HG02885 (cell line): ENCODE data around the gene CHMP1A.
"Not testable (repeated sequence)": the region's sequence is repeated elsewhere in the genome, so short reads cannot be mapped to it uniquely, and the experiment has no call there.

Experiments
- ATAC-seq: cut with Tn5 transposase; IDR thresholded peaks from one replicate; pipeline ENCODE4 v1.9.1; 2021; ENCODE audit warnings: mild to moderate bottlenecking; ENCODE audit not compliant: unreplicated experiment, poor library complexity

The CHMP1A gene

DNA sequence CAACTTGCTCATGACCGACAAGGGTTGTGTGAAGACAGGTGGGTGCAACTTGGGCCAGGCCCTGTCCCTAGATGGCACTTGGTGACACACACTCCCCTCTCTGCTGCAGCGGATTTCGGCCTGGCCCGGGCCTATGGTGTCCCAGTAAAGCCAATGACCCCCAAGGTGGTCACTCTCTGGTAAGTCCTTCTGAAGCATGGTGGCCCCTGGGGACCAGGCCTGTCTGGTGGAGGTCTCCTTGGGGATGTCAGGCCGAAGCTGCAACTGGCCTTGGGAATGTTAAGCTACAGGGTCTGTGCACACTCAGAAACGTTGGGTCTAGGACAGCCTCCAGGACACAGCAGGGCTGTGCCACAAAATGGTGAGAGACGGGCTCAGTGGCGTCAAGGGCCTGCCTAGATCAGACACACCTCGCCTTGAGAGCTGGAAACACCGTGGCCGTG, 35.8 kb upstream of the CHMP1A start:
- no peak for ATAC-seq

DNA sequence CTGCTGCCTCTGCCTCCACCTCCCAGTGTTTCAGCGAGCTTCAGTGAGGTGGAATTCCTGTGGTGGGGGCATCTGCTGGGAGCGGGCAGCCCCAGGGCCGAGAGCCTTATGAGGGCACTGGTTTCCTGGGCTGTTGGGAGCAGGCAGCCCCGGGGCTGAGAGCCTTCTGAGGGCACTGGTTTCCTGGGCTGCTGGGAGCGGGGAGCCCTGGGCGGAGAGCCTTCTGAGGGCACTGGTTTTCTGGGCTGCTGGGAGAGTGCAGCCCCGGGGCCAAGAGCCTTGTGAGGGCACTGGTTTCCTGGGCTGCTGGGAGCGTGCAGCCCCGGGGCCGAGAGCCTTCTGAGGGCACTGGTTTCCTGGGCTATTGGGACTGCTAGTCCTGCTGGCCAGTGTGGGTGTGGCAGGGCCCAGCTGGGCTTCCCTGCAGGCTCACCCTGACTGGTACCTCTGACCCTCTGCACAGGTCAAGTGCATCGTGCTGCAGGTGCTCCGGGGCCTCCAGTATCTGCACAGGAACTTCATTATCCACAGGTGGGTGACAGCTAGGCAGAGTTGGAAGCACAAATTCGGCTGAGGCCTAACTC, 34.6 kb upstream of the CHMP1A start:
- ATAC-seq, result no peak

- no peak for ATAC-seq
Observed at GRCh38 chr16:89691231-89691985, 33.9 kb upstream of the CHMP1A start.

DNA sequence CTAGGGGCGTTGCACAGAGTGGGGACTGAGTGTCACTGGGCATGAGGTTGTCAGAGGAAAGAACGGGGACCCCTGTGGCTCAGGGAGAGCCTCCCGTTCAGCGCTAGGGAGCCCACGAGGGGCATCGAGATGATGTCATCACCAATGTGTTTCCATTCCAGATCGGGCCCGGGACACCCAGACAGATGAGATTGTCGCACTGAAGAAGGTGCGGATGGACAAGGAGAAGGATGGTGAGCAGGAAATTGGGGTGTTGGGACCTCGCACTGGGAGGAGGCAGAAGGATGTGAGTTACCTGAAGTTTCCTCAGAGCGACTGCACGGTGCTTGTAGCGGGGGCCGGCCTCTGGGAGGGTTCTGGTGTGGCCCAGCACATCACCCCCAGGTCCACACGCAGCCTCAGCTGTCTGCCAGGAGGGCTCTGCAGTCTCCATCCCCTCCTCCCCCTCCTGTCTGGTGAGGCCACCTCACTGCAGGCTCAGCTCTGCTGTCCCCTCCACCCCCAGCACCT, 32.9 kb upstream of the CHMP1A start:
- ATAC-seq, result no peak

- not testable (repeated sequence) for ATAC-seq
Observed at GRCh38 chr16:89689621-89690020, 32.1 kb upstream of the CHMP1A start.

GRCh38 chr16:89689142-89689541, 31.6 kb upstream of the CHMP1A start:
- ATAC-seq, result no peak

GRCh38 chr16:89688395-89688794, 30.9 kb upstream of the CHMP1A start:
- no peak for ATAC-seq

- ATAC-seq, result peak; percentile 28
Observed at GRCh38 chr16:89687092-89687940, 29.8 kb upstream of the CHMP1A start.

- ATAC-seq, result peak; percentile 88
Observed at GRCh38 chr16:89686520-89687091, 29.1 kb upstream of the CHMP1A start, which contains the start of gene CDK10. Gene CDK10, plus strand, starts transcription at chr16:89686689. Its CDS starts 22 bp downstream, at chr16:89686711.

GRCh38 chr16:89685916-89686315, 28.4 kb upstream of the CHMP1A start:
- no peak for ATAC-seq

DNA sequence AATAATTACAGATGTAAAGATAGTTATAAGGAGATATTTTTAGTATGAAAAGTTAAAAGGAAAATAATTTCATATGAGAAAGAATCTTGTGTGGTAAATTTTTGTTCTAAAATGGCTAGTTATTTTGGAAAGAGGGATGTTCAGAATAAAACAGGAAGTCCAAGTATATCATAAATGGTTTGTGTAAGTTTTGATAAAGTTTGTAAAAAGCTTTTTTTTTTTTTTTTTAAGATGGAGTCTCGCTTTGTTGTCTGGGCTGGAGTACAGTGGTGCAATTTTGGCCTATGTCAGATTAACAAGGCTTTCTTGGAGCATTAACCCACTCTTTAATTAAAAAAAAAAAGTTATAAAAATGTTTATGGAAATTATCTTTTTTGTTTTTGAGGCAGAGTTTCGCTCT, 20.8 kb upstream of the CHMP1A start:
- ATAC-seq, result no peak

- no peak for ATAC-seq
Observed at GRCh38 chr16:89672177-89672941, 14.9 kb upstream of the CHMP1A start.

- ATAC-seq, result not testable (repeated sequence)
Observed at GRCh38 chr16:89671565-89671964, 14.1 kb upstream of the CHMP1A start.

DNA sequence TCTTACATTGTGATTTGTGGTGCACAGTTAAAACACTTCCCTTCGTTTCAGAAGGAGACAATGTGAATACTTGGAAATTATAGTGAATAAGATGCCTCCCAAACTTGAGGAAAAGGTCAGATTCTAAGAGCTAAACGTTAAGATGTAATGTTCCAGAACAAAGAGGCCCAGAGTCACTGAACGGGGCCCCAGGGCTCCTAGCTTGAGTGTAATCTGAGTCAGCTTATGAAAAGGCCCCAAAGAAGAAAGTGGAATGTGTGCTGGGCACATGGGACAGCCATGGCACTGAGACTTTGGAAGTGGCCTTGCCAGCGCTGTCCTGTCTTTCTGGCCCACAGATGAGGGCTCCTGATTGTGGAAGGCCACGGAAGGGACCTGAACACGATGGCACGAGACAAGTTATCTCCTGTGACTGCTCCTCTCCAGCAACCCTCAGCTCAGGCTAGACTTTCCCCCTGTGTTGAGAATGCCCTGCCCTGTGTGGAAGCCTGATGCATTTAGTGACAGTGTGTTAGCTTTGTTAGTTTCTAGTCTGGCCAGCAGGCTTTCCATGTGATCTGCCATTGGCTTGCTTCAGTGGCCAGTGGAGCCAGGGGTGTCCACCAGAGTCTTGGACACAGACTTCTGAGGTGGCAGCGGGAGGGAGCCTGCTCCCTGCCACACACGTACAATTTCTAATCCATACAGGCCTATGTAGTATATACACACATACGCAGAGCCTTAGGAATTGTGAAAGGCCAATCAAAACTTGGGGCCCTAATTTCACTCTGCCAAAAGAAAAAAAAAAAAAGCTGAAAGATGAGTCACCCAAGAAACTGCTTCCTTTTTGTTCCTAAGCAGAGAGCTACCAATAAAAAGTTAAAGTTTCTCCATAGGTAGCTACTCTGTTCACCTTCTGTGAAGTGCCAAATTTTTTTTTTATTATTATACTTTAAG, 13.3 kb upstream of the CHMP1A start:
- ATAC-seq, result no peak

DNA sequence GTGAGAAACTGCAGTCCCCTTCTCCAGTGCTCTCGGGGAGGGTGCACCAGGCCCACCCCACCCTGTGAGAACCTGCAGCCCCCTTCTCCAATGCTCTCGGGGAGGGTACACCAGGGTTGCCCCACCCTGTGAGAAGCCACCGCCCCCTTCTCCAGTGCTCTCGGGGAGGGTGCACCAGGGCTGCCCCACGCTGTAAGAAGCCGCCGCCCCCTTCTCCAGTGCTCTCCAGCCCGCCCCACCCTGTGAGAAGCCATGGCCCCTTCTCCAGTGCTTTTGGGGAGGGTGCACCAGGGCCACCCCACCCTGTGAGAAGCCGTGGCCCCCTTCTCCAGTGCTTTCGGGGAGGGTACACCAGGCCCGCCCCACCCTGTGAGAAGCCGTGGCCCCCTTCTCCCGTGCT, 12.2 kb upstream of the CHMP1A start:
- ATAC-seq, result no peak

- no peak for ATAC-seq
Observed at GRCh38 chr16:89668790-89669158, 11.3 kb upstream of the CHMP1A start.

GRCh38 chr16:89667633-89668032, 10.1 kb upstream of the CHMP1A start:
- no peak for ATAC-seq

- not testable (repeated sequence) for ATAC-seq
Observed at GRCh38 chr16:89667000-89667399, 9.5 kb upstream of the CHMP1A start.

- ATAC-seq, result not testable (repeated sequence)
Observed at GRCh38 chr16:89664238-89664637, 6.7 kb upstream of the CHMP1A start.
